HCT116 (cell line): ENCODE data around the gene MFGE8.

Source experiments
- CEBPB ChIP-seq: IDR thresholded peaks from 2 replicates; pipeline ENCODE4 v1.6.1; 2012; ENCODE audit warnings: low read depth
- EZH2 ChIP-seq: fragments of 200-600 bp; sonication (generic); IDR thresholded peaks from 2 replicates; pipeline ENCODE4 v1.6.1; 2017; ENCODE audit warnings: antibody characterized with exemption, mixed run types
- POLR2AphosphoS5 ChIP-seq: IDR thresholded peaks from 2 replicates; pipeline ENCODE4 v1.6.1; 2011; ENCODE audit warnings: mild to moderate bottlenecking, low read depth, low read length, moderate library complexity
- YY1 ChIP-seq: IDR thresholded peaks from 2 replicates; pipeline ENCODE4 v1.6.1; 2011; ENCODE audit warnings: low read length, low read depth, moderate library complexity, mild to moderate bottlenecking; ENCODE audit not compliant: insufficient replicate concordance; ENCODE audit errors: extremely low read depth
- TF ChIP-seq, protein P1 (sequence below), 3 experiments: fragments of 200-600 bp in 1 of 3; sonication (generic) in 1 of 3; IDR thresholded peaks in 2 of 3; conservative IDR thresholded peaks in 1 of 3; 2 replicates each; pipeline ENCODE4 v1.5.1; 2012 to 2017; ENCODE audit warnings: low read depth in 2 of 3, low read length in 2 of 3, antibody characterized with exemption in 1 of 3, borderline replicate concordance in 1 of 3, control low read depth in 1 of 3, mild to moderate bottlenecking in 1 of 3, mixed read lengths in 1 of 3, mixed run types in 1 of 3, moderate library complexity in 1 of 3; ENCODE audit not compliant: insufficient read depth in 1 of 3
- TF ChIP-seq, protein P2 (sequence below): IDR thresholded peaks from 2 replicates; pipeline ENCODE4 v1.6.1; 2012; ENCODE audit warnings: low read depth

DNA sequence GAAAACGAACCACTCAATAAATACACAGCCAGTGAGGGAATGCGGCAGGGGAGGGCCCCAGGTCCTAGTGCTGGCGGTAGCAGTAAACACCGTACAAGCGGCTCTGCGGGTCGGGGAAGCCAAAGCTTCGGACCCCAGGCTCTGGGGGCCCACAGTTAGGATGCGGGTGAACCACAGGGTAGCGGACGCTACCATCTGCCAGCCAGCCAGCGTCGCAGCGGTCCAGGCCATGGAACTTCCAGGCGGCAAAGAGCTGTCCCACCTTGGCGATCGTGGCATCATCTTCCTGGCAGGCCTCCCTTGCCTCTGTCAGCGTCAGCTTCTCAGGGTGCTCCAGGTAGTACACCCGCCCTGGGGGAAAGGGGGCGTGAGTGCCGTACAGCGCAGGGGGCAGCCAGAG lies 35.3 kb downstream of the MFGE8 start:
- TF ChIP-seq YY1 (no peak), POLR2AphosphoS5 (no peak), EZH2 (no peak), CEBPB (no peak)
- TF ChIP-seq, protein P1, sequence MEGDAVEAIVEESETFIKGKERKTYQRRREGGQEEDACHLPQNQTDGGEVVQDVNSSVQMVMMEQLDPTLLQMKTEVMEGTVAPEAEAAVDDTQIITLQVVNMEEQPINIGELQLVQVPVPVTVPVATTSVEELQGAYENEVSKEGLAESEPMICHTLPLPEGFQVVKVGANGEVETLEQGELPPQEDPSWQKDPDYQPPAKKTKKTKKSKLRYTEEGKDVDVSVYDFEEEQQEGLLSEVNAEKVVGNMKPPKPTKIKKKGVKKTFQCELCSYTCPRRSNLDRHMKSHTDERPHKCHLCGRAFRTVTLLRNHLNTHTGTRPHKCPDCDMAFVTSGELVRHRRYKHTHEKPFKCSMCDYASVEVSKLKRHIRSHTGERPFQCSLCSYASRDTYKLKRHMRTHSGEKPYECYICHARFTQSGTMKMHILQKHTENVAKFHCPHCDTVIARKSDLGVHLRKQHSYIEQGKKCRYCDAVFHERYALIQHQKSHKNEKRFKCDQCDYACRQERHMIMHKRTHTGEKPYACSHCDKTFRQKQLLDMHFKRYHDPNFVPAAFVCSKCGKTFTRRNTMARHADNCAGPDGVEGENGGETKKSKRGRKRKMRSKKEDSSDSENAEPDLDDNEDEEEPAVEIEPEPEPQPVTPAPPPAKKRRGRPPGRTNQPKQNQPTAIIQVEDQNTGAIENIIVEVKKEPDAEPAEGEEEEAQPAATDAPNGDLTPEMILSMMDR (IDR thresholded peaks at IDR 0.05 in 2 of 3, conservative IDR thresholded peaks at IDR 0.05 in 1 of 3; ENCODE audit: borderline replicate concordance in 1 of 3, insufficient read depth in 1 of 3, low read depth in 2 of 3, low read length in 2 of 3): no peak
- TF ChIP-seq, protein P2, sequence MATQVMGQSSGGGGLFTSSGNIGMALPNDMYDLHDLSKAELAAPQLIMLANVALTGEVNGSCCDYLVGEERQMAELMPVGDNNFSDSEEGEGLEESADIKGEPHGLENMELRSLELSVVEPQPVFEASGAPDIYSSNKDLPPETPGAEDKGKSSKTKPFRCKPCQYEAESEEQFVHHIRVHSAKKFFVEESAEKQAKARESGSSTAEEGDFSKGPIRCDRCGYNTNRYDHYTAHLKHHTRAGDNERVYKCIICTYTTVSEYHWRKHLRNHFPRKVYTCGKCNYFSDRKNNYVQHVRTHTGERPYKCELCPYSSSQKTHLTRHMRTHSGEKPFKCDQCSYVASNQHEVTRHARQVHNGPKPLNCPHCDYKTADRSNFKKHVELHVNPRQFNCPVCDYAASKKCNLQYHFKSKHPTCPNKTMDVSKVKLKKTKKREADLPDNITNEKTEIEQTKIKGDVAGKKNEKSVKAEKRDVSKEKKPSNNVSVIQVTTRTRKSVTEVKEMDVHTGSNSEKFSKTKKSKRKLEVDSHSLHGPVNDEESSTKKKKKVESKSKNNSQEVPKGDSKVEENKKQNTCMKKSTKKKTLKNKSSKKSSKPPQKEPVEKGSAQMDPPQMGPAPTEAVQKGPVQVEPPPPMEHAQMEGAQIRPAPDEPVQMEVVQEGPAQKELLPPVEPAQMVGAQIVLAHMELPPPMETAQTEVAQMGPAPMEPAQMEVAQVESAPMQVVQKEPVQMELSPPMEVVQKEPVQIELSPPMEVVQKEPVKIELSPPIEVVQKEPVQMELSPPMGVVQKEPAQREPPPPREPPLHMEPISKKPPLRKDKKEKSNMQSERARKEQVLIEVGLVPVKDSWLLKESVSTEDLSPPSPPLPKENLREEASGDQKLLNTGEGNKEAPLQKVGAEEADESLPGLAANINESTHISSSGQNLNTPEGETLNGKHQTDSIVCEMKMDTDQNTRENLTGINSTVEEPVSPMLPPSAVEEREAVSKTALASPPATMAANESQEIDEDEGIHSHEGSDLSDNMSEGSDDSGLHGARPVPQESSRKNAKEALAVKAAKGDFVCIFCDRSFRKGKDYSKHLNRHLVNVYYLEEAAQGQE: no peak
